ENCODE measurements around the gene B4GALT1.

B4GALT1 gene

GRCh38 chr9:33139421-33140228, 27.5 kb downstream of the B4GALT1 start:
- Histone ChIP-seq H3K9me2 (replicated peaks; ENCODE audit: insufficient read depth, low read length) (no peaks in the 10 kb centered on the region), H3K4me3 (ENCODE audit: low read length) (no peak overlapping the region), H3K9ac (ENCODE audit: low read length) (no peak overlapping the region), H2AFZ (ENCODE audit: low read length) (no peak overlapping the region), H3K4me1 (ENCODE audit: low read length) (no peaks in the 10 kb centered on the region), H3K79me2 (ENCODE audit: low read length) (peaks cover 92% of the 10 kb centered on the region), H3K36me3 (replicated peaks; ENCODE audit: insufficient read depth, low read length) (no peaks in the 10 kb centered on the region), H3K9me3 (replicated peaks; ENCODE audit: insufficient read depth, low read length) (no peaks in the 10 kb centered on the region), H3K4me2 (ENCODE audit: low read depth, low read length) (no peak overlapping the region), H4K20me1 (ENCODE audit: insufficient read depth, low read length) (no peaks in the 10 kb centered on the region; the same call in 1 of the 2 replicates), H3F3A (ENCODE audit: insufficient read depth, low read length) (no peaks in the 10 kb centered on the region), H3K27me3 (replicated peaks; ENCODE audit: insufficient read depth, low read length) (no peaks in the 10 kb centered on the region), H3K27ac (ENCODE audit: low read length) (no peak overlapping the region)
- TF ChIP-seq EZH2phosphoT487 (IDR thresholded peaks at IDR 0.05; ENCODE audit: low read length) (no peak), EZH2 (optimal IDR thresholded peaks at IDR 0.05; ENCODE audit: low read depth, low read length) (no peak), CTCF (IDR thresholded peaks at IDR 0.05; ENCODE audit: low read length) (no peak)
- no peak for DNase-seq

- H3F3A ChIP-seq (ENCODE audit: insufficient read depth, low read length): no peaks in the 10 kb centered on the region
- no peak overlapping the region for H3K27ac ChIP-seq (ENCODE audit: low read length)
- no peaks in the 10 kb centered on the region for H3K4me1 ChIP-seq (ENCODE audit: low read length)
- no peaks in the 10 kb centered on the region for H3K36me3 ChIP-seq (replicated peaks; ENCODE audit: insufficient read depth, low read length)
- no peaks in the 10 kb centered on the region for H3K27me3 ChIP-seq (replicated peaks; ENCODE audit: insufficient read depth, low read length)
- no peak for DNase-seq
- no peaks in the 10 kb centered on the region for H3K9me3 ChIP-seq (replicated peaks; ENCODE audit: insufficient read depth, low read length)
- H3K4me2 ChIP-seq (ENCODE audit: low read depth, low read length): no peak overlapping the region
- no peak overlapping the region for H3K4me3 ChIP-seq (ENCODE audit: low read length)
- H3K79me2 ChIP-seq (ENCODE audit: low read length): peaks cover 91% of the 10 kb centered on the region
- no peak overlapping the region for H2AFZ ChIP-seq (ENCODE audit: low read length)
- TF ChIP-seq EZH2 (optimal IDR thresholded peaks at IDR 0.05; ENCODE audit: low read depth, low read length) (no peak), CTCF (IDR thresholded peaks at IDR 0.05; ENCODE audit: low read length) (no peak), EZH2phosphoT487 (IDR thresholded peaks at IDR 0.05; ENCODE audit: low read length) (no peak)
- no peaks in the 10 kb centered on the region for H3K9me2 ChIP-seq (replicated peaks; ENCODE audit: insufficient read depth, low read length)
- no peak overlapping the region for H3K9ac ChIP-seq (ENCODE audit: low read length)
- H4K20me1 ChIP-seq (ENCODE audit: insufficient read depth, low read length): no peaks in the 10 kb centered on the region; the same call in 1 of the 2 replicates
Measured at GRCh38 chr9:33138768-33139167, 28.4 kb downstream of the B4GALT1 start.

- Histone ChIP-seq H3K36me3 (replicated peaks; ENCODE audit: insufficient read depth, low read length) (0 out of 2 replicates have a peak, but pooled peaks cover 3% of the 10 kb centered on the region), H2AFZ (ENCODE audit: low read length) (no peak overlapping the region), H3K4me1 (ENCODE audit: low read length) (no peaks in the 10 kb centered on the region), H3K4me3 (ENCODE audit: low read length) (no peak overlapping the region), H3K27me3 (replicated peaks; ENCODE audit: insufficient read depth, low read length) (no peaks in the 10 kb centered on the region), H3F3A (ENCODE audit: insufficient read depth, low read length) (no peaks in the 10 kb centered on the region), H4K20me1 (ENCODE audit: insufficient read depth, low read length) (no peaks in the 10 kb centered on the region; the same call in 1 of the 2 replicates), H3K27ac (ENCODE audit: low read length) (no peak overlapping the region), H3K9me3 (replicated peaks; ENCODE audit: insufficient read depth, low read length) (no peaks in the 10 kb centered on the region), H3K79me2 (ENCODE audit: low read length) (peaks cover 84% of the 10 kb centered on the region), H3K9ac (ENCODE audit: low read length) (no peak overlapping the region), H3K4me2 (ENCODE audit: low read depth, low read length) (no peak overlapping the region), H3K9me2 (replicated peaks; ENCODE audit: insufficient read depth, low read length) (no peaks in the 10 kb centered on the region)
- no peak for TF ChIP-seq EZH2 (optimal IDR thresholded peaks at IDR 0.05; ENCODE audit: low read depth, low read length)
- DNase-seq: no peak
Measured at GRCh38 chr9:33137781-33138264, 29.3 kb downstream of the B4GALT1 start.
